Fibroblast of the aortic adventitia (primary cell): ENCODE data around the gene MTG2. TPM values are rescaled to one million over a fixed set of nuclear protein-coding genes. Genes with fewer than 3 reads are reported as not detected.

ENCODE experiments used
- DNase-seq: peaks from one replicate; pipeline ENCODE4 v3.0.0-alpha.2; 2010; ENCODE audit warnings: low read depth
- H3K4me3 ChIP-seq: 2 replicates; pipeline ENCODE4 v1.5.1; 2011; ENCODE audit warnings: low read depth, mild to moderate bottlenecking, control low read depth, low read length, moderate library complexity
- total RNA-seq: library from RNA; depleted of rRNA; stranded (reverse); fragments of >200 nt; gene quantifications from 2 replicates; pipeline ENCODE4 v1.2.3, GENCODE V29; 2012; ENCODE audit warnings: low replicate concordance
- TF ChIP-seq, protein P1 (sequence below): IDR thresholded peaks from 2 replicates; pipeline ENCODE4 v1.5.1; 2011; ENCODE audit warnings: mild to moderate bottlenecking, low read length, control low read depth, inconsistent platforms; ENCODE audit not compliant: insufficient read depth

Gene MTG2
- total RNA-seq, 1 donor, result 15.3 TPM

DNA sequence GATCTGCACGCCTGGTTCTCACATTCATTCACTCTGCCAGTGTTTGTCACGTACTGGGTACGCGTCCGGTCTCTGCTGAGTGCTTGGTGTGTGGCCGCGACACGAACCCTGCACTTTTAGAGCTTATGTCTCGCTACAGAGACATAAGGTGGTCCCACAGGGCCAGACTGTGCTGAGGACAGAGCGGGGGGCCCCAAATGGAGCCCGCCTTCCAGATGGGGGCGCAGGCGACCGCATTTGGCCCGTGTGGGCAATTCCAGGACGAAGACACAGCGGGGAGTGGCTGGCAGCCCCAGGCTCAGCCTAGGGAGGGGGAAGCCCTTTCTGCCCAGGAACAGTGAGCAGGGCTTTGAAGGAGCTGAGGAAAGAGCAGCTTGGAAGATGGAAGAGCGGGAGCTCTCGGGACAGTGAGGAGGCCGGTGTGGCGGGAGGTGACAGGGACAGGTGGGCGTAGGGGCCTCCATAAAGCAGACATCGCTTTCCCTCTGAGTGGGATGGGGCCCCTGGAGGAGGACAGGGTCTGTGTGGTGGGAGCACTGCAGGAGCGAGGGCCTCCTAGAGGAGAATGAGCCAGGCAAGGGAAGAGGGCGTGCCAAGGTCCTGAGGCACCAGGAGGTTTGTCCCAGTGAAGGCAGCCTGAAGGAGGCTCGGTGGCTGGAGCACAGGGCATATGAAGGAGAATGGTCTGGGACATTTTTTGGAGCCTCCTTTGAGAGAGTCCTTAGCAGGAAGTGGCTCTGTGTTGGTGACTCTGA, 7.8 kb upstream of the MTG2 start:
- no peak overlapping the region for H3K4me3 ChIP-seq
- no peak for DNase-seq
- TF ChIP-seq, protein P1, sequence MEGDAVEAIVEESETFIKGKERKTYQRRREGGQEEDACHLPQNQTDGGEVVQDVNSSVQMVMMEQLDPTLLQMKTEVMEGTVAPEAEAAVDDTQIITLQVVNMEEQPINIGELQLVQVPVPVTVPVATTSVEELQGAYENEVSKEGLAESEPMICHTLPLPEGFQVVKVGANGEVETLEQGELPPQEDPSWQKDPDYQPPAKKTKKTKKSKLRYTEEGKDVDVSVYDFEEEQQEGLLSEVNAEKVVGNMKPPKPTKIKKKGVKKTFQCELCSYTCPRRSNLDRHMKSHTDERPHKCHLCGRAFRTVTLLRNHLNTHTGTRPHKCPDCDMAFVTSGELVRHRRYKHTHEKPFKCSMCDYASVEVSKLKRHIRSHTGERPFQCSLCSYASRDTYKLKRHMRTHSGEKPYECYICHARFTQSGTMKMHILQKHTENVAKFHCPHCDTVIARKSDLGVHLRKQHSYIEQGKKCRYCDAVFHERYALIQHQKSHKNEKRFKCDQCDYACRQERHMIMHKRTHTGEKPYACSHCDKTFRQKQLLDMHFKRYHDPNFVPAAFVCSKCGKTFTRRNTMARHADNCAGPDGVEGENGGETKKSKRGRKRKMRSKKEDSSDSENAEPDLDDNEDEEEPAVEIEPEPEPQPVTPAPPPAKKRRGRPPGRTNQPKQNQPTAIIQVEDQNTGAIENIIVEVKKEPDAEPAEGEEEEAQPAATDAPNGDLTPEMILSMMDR, result no peak

DNA sequence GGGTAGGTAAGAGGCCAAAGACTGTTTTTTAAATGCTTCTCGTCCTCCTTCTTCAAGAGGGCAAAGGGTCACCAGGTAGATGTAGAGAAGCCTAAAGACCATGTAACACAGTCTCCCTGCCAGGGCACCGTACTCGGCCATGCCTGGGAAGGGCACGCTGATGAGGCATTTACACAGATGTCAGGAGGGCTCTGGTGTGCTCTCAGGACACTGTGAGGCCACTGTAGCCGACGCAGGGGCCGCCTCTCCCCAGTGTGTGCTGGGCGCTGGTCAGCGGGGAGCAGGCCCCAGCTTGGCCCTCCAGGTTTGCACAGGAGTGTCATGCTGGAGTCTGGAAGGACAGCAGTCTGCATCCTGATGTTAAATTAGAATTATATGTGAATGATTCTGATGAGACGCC, 7.1 kb upstream of the MTG2 start:
- H3K4me3 ChIP-seq, result no peak overlapping the region
- TF ChIP-seq, protein P1, result no peak
- DNase-seq, result no peak

DNA sequence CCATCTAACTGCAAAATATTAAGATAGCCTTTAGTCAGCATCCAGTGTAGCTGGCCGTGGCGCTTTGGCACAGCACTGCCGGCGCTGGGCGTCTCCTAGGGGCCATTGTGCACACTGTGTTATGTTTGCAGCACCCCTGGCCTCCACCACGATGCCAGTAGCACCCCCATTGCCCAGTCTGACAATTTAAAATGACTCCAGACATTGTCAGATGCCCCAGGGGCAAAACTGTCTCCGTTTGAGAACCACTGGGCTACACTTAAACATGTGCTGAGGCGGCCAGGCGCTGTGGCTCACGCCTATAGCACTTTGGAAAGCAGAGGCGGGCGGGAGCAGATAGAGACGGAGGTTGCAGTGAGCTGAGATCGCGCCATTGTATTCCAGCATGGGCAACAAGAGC, 6.0 kb upstream of the MTG2 start:
- DNase-seq, result no peak
- TF ChIP-seq, protein P1, result no peak
- no peak overlapping the region for H3K4me3 ChIP-seq

DNA sequence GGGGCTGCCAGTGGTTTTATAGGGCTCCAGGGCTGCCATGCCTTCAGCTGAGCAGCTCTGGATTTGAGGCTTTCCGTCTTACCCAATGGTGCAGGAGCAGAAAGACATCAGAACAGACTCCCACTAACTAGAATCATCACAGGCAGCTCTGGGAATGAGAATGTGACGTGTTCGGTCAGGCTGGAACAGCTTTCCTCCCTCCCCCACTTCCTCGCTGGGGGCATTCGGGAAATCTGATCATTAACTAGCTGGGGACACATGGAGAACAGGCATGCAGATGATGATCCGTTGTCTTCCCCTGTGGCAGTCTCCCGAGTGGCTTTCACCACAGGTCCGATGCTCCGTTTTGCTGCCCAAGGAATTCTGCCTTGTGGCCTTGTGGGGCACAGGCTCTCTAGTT, 5.5 kb upstream of the MTG2 start:
- H3K4me3 ChIP-seq, result no peak overlapping the region
- TF ChIP-seq, protein P1, result no peak
- DNase-seq, result no peak

DNA sequence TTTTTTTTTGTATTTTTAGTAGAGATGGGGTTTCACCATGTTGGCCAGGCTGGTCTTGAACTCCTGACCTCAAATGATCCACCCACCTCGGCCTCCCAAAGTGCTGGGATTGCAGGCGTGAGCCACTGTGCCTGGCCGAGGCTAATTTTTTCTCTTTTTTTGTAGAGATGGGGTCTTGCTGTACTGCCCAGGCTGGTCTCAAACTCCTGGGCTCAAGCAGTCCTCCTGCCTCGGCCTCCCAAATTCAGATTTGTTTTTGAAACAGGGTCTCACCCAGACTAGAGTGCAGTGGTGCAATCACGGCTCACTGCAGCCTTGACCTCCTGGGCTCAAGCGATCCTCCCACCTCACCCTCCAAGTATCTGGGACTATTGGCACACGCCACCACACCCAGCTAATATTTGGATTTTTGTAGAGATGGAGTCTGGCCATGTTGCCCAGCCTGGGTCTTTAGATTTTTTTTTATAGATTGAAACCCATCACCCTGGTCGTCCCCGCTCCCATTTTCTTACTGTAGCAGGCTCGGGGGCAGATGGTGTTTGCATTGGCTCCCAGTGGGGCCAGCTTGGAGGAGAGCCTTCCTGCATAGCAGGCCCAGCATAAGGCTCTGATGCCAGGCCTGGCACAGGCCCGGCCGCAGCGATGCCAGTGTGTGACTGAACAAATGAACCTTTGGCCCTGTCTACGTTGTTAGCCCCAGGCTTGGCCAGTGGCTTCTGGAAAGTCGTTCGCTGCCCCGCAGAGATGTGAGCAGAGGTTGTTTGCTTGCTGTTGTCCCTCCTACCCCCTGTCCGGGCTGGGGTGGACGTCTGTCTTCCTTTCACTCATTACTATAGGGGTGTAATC, 4.3 kb upstream of the MTG2 start:
- TF ChIP-seq, protein P1, result no peak
- no peak for DNase-seq
- no peak overlapping the region for H3K4me3 ChIP-seq

DNA sequence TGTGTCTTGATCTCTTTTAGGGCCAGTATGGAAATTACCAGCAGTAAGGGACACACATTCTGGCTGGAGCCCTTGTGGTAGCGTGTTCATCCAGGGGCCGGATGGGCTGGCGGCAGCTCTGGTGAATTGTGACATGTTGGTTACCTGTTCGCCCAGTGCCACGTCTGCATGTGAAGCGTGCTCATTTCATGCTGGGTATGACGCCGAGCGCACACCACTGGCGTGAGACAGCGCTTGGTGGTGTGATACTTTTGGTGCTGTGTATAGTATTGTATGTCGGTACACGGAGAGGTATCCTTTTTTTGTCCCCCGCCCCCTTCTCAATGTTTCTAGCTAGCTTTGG, 3.7 kb upstream of the MTG2 start:
- no peak overlapping the region for H3K4me3 ChIP-seq
- TF ChIP-seq, protein P1, result no peak
- no peak for DNase-seq
